Rectal smooth muscle tissue (tissue), 1 donor: Measurements from ENCODE around the gene ZDHHC4.

Experiments used
- H3K27ac ChIP-seq: one replicate; pipeline ENCODE4 v1.7.0; 2013; ENCODE audit warnings: low read depth, low read length, inconsistent platforms
- H3K27me3 ChIP-seq: one replicate; pipeline ENCODE4 v1.7.0; 2013; ENCODE audit warnings: low read length; ENCODE audit not compliant: control insufficient read depth, insufficient read depth
- H3K36me3 ChIP-seq: one replicate; pipeline ENCODE4 v1.7.0; 2013; ENCODE audit warnings: low read length; ENCODE audit not compliant: control insufficient read depth, insufficient read depth
- H3K4me1 ChIP-seq: one replicate; pipeline ENCODE4 v1.7.0; 2013; ENCODE audit warnings: low read length; ENCODE audit not compliant: control insufficient read depth, insufficient read depth
- H3K4me3 ChIP-seq: one replicate; pipeline ENCODE4 v1.7.0; 2013; ENCODE audit warnings: low read length
- H3K9ac ChIP-seq: one replicate; pipeline ENCODE4 v1.7.0; 2013; ENCODE audit warnings: low read length

The ZDHHC4 gene

GRCh38 chr7:6590645-6591110, 13.4 kb downstream of the ZDHHC4 start:
- Histone ChIP-seq H3K4me1 (peaks cover 7% of the 10 kb centered on the region), H3K4me3 (peak overlapping the region; percentile 98), H3K9ac (peak overlapping the region; percentile 49), H3K27ac (peak overlapping the region; percentile 72), H3K27me3 (no peaks in the 10 kb centered on the region), H3K36me3 (peaks cover 19% of the 10 kb centered on the region)

GRCh38 chr7:6600093-6600492, 22.8 kb downstream of the ZDHHC4 start:
- peaks cover 39% of the 10 kb centered on the region for H3K36me3 ChIP-seq

GRCh38 chr7:6604458-6604857, 27.2 kb downstream of the ZDHHC4 start:
- Histone ChIP-seq H3K27ac (no peak overlapping the region), H3K4me3 (no peak overlapping the region), H3K4me1 (no peaks in the 10 kb centered on the region), H3K27me3 (no peaks in the 10 kb centered on the region), H3K36me3 (peaks cover 17% of the 10 kb centered on the region), H3K9ac (no peak overlapping the region)

More at GRCh38 chr7:6600093-6600492, 22.8 kb downstream of the ZDHHC4 start:
- Histone ChIP-seq H3K4me3 (no peak overlapping the region), H3K4me1 (no peaks in the 10 kb centered on the region), H3K27ac (no peak overlapping the region), H3K27me3 (no peaks in the 10 kb centered on the region), H3K9ac (no peak overlapping the region)

- Histone ChIP-seq H3K27ac (no peak overlapping the region), H3K27me3 (no peaks in the 10 kb centered on the region), H3K9ac (no peak overlapping the region), H3K4me1 (no peaks in the 10 kb centered on the region), H3K36me3 (peaks cover 8% of the 10 kb centered on the region), H3K4me3 (no peak overlapping the region)
These were observed 29.8 kb downstream of the ZDHHC4 start for GRCh38 chr7:6606866-6607583.

GRCh38 chr7:6607651-6608051, 30.4 kb downstream of the ZDHHC4 start:
- Histone ChIP-seq H3K4me3 (no peak overlapping the region), H3K4me1 (no peaks in the 10 kb centered on the region), H3K27me3 (no peaks in the 10 kb centered on the region), H3K9ac (no peak overlapping the region), H3K36me3 (peaks cover 4% of the 10 kb centered on the region), H3K27ac (no peak overlapping the region)

GRCh38 chr7:6608081-6608480, 30.8 kb downstream of the ZDHHC4 start:
- Histone ChIP-seq H3K4me3 (no peak overlapping the region), H3K27ac (no peak overlapping the region), H3K9ac (no peak overlapping the region), H3K4me1 (no peaks in the 10 kb centered on the region), H3K36me3 (peaks cover 4% of the 10 kb centered on the region), H3K27me3 (no peaks in the 10 kb centered on the region)

- no peak overlapping the region for H3K27ac ChIP-seq
- no peaks in the 10 kb centered on the region for H3K27me3 ChIP-seq
- H3K4me1 ChIP-seq, result no peaks in the 10 kb centered on the region
- peaks cover 4% of the 10 kb centered on the region for H3K36me3 ChIP-seq
- no peak overlapping the region for H3K4me3 ChIP-seq
- no peak overlapping the region for H3K9ac ChIP-seq
These were observed 31.5 kb downstream of the ZDHHC4 start for GRCh38 chr7:6608794-6609193.

- Histone ChIP-seq H3K27ac (no peak overlapping the region), H3K27me3 (no peaks in the 10 kb centered on the region), H3K4me1 (peaks cover 3% of the 10 kb centered on the region), H3K4me3 (no peak overlapping the region), H3K9ac (no peak overlapping the region), H3K36me3 (no peaks in the 10 kb centered on the region)
These were observed 35.6 kb downstream of the ZDHHC4 start for GRCh38 chr7:6612819-6613218.

- no peak overlapping the region for H3K4me3 ChIP-seq
- peaks cover 3% of the 10 kb centered on the region for H3K4me1 ChIP-seq
- H3K27ac ChIP-seq, result no peak overlapping the region
- H3K27me3 ChIP-seq, result no peaks in the 10 kb centered on the region
- no peak overlapping the region for H3K9ac ChIP-seq
- no peaks in the 10 kb centered on the region for H3K36me3 ChIP-seq
These were observed 36.5 kb downstream of the ZDHHC4 start for GRCh38 chr7:6613706-6614105.

- Histone ChIP-seq H3K9ac (peak within 1 kb of the TSS; percentile 40), H3K27me3 (no peaks in the 10 kb centered on the region), H3K36me3 (no peaks in the 10 kb centered on the region), H3K27ac (no peak within 1 kb of the TSS), H3K4me1 (peaks cover 3% of the 10 kb centered on the region), H3K4me3 (peak within 1 kb of the TSS; percentile 74)
These were observed 37.9 kb downstream of the ZDHHC4 start, which contains the start of gene ZNF853 for GRCh38 chr7:6614953-6615722. Gene ZNF853 (plus strand): TSS chr7:6615610. CDS start chr7:6616175, 565 bp downstream.

GRCh38 chr7:6615723-6616555, 38.7 kb downstream of the ZDHHC4 start:
- peaks cover 3% of the 10 kb centered on the region for H3K4me1 ChIP-seq
- H3K36me3 ChIP-seq, result no peaks in the 10 kb centered on the region
- no peak overlapping the region for H3K27ac ChIP-seq
- peak overlapping the region; percentile 74 for H3K4me3 ChIP-seq
- peak overlapping the region; percentile 40 for H3K9ac ChIP-seq
- H3K27me3 ChIP-seq, result no peaks in the 10 kb centered on the region
